Activated CD4-positive, CD25-positive, alpha-beta regulatory T cell treated with anti-CD3 and anti-CD28 coated beads, Interleukin-2, amount 50 U/mL, for 24 hours (primary cell): ENCODE data around the gene ANXA2R.

Experiments used
- ATAC-seq, 2 donors: fragments of 150-1000 bp; cut with Tn5 transposase; one replicate each; pipeline ENCODE4 v1.10.0; 2021; ENCODE audit warnings: mild to moderate bottlenecking in 1 of 2, moderate library complexity in 1 of 2

The ANXA2R gene

GRCh38 chr5:42995360-42995751 is 44.8 kb downstream of the ANXA2R start:
- no peak for ATAC-seq

GRCh38 chr5:42994555-42995359 is 45.4 kb downstream of the ANXA2R start:
- ATAC-seq = peak; percentile 64 to 67

- no peak for ATAC-seq
Measured at GRCh38 chr5:42994246-42994554, 45.9 kb downstream of the ANXA2R start.

GRCh38 chr5:42993516-42994245 is 46.4 kb downstream of the ANXA2R start:
- ATAC-seq = no peak

- ATAC-seq = peak; percentile 18 to 22
Measured at GRCh38 chr5:42992088-42992879, 47.8 kb downstream of the ANXA2R start.

GRCh38 chr5:42991404-42992087 is 48.6 kb downstream of the ANXA2R start:
- ATAC-seq = peak; percentile 26 to 33

- no peak for ATAC-seq
Measured at GRCh38 chr5:42990892-42991291, 49.2 kb downstream of the ANXA2R start.
